ENCODE results near the gene DNAH17.

GRCh38 chr17:78488867-78489634 is 88.1 kb downstream of the DNAH17 start:
- TF ChIP-seq CSRNP3 (CRISPR knock-in tag; IDR thresholded peaks at IDR 0.05) (no peak), RARB (CRISPR knock-in tag; IDR thresholded peaks at IDR 0.05) (no peak), TCF4 (CRISPR knock-in tag; IDR thresholded peaks at IDR 0.05; ENCODE audit: borderline replicate concordance) (no peak), PATZ1 (CRISPR knock-in tag; IDR thresholded peaks at IDR 0.05; ENCODE audit: borderline replicate concordance) (no peak)

Measured in SK-N-SH treated with all-trans-retinoic acid at 6 μM for 48 hours (cell line).